DMS53 (cell line): Measurements from ENCODE around the gene ID1.
"Not testable (repeated sequence)": the region's sequence is repeated elsewhere in the genome, so short reads cannot be mapped to it uniquely, and the experiment has no call there.

Experiments
- DNase-seq: peaks from one replicate; lab custom pipeline; 2025; lab: John Stamatoyannopoulos, UW

Gene ID1

GRCh38 chr20:31602431-31602778, 2.7 kb upstream of the ID1 start:
- DNase-seq = no peak

GRCh38 chr20:31602779-31603441, 2.2 kb upstream of the ID1 start:
- peak; percentile 61 for DNase-seq

- peak; percentile 100 for DNase-seq
Observed at GRCh38 chr20:31603822-31604566, 1.1 kb upstream of the ID1 start.

- DNase-seq = no peak
Observed at GRCh38 chr20:31604567-31605030, 490 bp upstream of the ID1 start.

GRCh38 chr20:31605902-31606803, 1.1 kb downstream of the ID1 start:
- peak; percentile 70 for DNase-seq

GRCh38 chr20:31606804-31607639, 1.9 kb downstream of the ID1 start:
- peak; percentile 94 for DNase-seq

GRCh38 chr20:31607640-31608250, 2.7 kb downstream of the ID1 start:
- DNase-seq = peak; percentile 75

GRCh38 chr20:31608251-31608945, 3.3 kb downstream of the ID1 start:
- peak; percentile 99 for DNase-seq

GRCh38 chr20:31612271-31612640, 7.2 kb downstream of the ID1 start:
- DNase-seq = not testable (repeated sequence)

- no peak for DNase-seq
Observed at GRCh38 chr20:31615416-31615815, 10.3 kb downstream of the ID1 start.

GRCh38 chr20:31617432-31618104, 12.5 kb downstream of the ID1 start:
- no peak for DNase-seq

GRCh38 chr20:31620246-31620645, 15.2 kb downstream of the ID1 start:
- DNase-seq = no peak

- not testable (repeated sequence) for DNase-seq
Observed at GRCh38 chr20:31623123-31623505, 18.0 kb downstream of the ID1 start.

GRCh38 chr20:31626534-31626933, 21.4 kb downstream of the ID1 start:
- DNase-seq = not testable (repeated sequence)

GRCh38 chr20:31628057-31628456, 23.0 kb downstream of the ID1 start:
- not testable (repeated sequence) for DNase-seq

GRCh38 chr20:31630187-31630790, 25.2 kb downstream of the ID1 start:
- no peak for DNase-seq

GRCh38 chr20:31632548-31633338, 27.7 kb downstream of the ID1 start:
- DNase-seq = no peak

- no peak for DNase-seq
Observed at GRCh38 chr20:31633339-31633914, 28.3 kb downstream of the ID1 start.
